Peyer's patch (tissue), 4 donors: ENCODE results near the gene D2HGDH.

Source experiments
- POLR2A ChIP-seq, 2 donors: fragments of 450-650 bp; IDR thresholded peaks; one replicate each; pipeline ENCODE4 v1.5.1; 2017; ENCODE audit warnings: antibody characterized with exemption in 2 of 2, mild to moderate bottlenecking in 2 of 2, moderate library complexity in 2 of 2
- TF ChIP-seq, protein P1 (sequence below), 6 experiments: fragments of 450-650 bp in 4 of 6; fragments of 200-600 bp in 2 of 6; sonication (generic) in 1 of 6; IDR thresholded peaks; one replicate each; pipeline ENCODE4 v1.5.1; 2017 to 2019; ENCODE audit warnings: antibody characterized with exemption in 6 of 6, mild to moderate bottlenecking in 3 of 6, moderate library complexity in 1 of 6

DNA sequence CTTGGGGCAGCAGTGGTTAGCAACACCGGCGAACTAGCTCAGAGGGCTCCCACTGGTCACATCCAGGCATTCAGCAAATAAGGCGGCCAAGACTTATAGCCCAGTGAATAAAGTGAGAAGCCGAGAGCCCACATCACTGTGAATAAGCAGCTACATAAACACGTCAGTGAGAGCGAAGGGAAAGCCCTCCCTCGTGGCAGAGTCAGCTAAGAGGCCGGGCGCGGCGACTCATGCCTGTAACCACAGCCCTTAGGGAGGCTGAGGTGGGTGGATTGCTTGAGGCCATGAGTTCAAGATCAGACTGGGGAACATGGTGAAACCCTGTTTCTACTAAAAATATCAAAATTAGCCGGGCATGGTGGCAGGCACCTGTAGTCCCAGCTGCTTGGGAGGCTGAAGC, 5.2 kb downstream of the D2HGDH start:
- TF ChIP-seq, protein P1, sequence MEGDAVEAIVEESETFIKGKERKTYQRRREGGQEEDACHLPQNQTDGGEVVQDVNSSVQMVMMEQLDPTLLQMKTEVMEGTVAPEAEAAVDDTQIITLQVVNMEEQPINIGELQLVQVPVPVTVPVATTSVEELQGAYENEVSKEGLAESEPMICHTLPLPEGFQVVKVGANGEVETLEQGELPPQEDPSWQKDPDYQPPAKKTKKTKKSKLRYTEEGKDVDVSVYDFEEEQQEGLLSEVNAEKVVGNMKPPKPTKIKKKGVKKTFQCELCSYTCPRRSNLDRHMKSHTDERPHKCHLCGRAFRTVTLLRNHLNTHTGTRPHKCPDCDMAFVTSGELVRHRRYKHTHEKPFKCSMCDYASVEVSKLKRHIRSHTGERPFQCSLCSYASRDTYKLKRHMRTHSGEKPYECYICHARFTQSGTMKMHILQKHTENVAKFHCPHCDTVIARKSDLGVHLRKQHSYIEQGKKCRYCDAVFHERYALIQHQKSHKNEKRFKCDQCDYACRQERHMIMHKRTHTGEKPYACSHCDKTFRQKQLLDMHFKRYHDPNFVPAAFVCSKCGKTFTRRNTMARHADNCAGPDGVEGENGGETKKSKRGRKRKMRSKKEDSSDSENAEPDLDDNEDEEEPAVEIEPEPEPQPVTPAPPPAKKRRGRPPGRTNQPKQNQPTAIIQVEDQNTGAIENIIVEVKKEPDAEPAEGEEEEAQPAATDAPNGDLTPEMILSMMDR (IDR thresholded peaks at IDR 0.05) = no peak
- no peak for TF ChIP-seq POLR2A (IDR thresholded peaks at IDR 0.05)
